Transverse colon (tissue), 3 donors: ENCODE results near the gene MYF5.

Experiments
- CTCF ChIP-seq, 5 experiments: fragments of 200-600 bp in 3 of 5; fragments of 450-650 bp in 2 of 5; sonication (generic) in 3 of 5; IDR thresholded peaks; 1 replicate in 2 of 5; 2 replicates in 3 of 5; pipeline ENCODE4 v1.5.1; 2016 to 2017; ENCODE audit warnings: antibody characterized with exemption in 5 of 5, inconsistent platforms in 3 of 5, mild to moderate bottlenecking in 2 of 5, moderate library complexity in 1 of 5
- POLR2A ChIP-seq: fragments of 450-650 bp; IDR thresholded peaks from one replicate; pipeline ENCODE4 v1.6.1; 2016; ENCODE audit warnings: antibody characterized with exemption, mild to moderate bottlenecking, moderate library complexity

- TF ChIP-seq CTCF (IDR thresholded peaks at IDR 0.05) = no peak
- no peak for TF ChIP-seq POLR2A
These were observed 45.1 kb downstream of the MYF5 start for GRCh38 chr12:80761838-80762237.
